HG03159 (cell line): ENCODE results near the gene R3HDM1.
A peak's percentile ranks its signal among the peaks of the same experiment; 100 is the strongest.
"Not testable (repeated sequence)": the region's sequence is repeated elsewhere in the genome, so short reads cannot be mapped to it uniquely, and the experiment has no call there.

Experiments
- ATAC-seq: cut with Tn5 transposase; IDR thresholded peaks from one replicate; pipeline ENCODE4 v1.9.1; 2021; ENCODE audit warnings: mild to moderate bottlenecking, moderate library complexity; ENCODE audit not compliant: unreplicated experiment

Gene R3HDM1

DNA sequence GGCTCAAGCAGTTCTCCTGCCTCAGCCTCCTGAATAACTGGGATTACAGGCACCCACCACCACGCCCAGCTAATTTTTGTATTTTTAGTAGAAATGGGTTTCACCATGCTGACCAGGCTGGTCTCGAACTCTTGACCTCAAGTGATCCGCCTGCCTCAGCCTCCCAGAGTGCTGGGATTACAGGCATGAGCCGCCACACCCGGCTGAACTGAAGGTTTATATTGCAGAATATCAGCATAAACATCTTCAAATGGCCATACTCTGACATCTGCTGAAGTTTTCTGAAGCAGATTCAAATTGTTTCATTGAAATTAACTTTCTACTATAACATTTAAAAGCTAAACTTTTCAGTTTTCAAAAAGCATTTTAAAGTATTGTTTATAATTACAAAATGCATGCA lies 172.8 kb downstream of the R3HDM1 start:
- ATAC-seq = not testable (repeated sequence)

DNA sequence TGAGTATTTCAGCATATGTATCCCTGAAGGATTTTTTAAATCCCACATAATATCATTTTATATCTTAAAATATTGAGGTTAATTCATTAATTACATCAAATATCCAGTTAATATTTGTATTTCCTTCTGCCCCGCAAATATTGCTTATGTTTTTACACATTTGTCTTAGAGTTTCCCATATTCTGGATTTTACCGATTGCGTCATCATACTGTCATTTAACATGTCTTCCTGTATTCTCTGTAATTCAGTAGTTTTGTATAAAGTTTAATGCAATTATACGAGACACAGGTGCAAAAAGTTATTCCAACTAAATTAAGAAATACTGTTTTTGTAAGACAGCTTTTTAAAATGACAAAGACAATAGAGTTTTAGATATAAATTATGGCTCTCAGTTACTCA lies 176.9 kb downstream of the R3HDM1 start:
- ATAC-seq = no peak

DNA sequence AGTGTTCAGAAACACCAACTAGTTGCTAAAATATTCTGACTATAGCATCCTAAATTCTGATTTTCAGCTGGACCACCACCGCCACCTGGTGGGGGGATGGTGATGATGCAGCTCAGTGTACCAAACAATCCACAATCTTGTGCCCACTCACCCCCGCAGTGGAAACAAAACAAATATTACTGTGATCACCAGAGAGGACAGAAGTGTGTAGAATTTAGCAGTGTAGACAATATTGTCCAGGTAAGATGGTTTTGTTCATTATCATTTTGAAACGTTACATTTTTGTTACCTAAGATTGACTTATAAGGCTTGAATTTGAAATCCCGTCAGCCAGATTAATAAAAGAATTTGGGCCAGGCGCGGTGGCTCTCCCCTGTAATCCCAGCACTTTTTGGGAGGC lies 178.7 kb downstream of the R3HDM1 start:
- peak; percentile 52 for ATAC-seq

DNA sequence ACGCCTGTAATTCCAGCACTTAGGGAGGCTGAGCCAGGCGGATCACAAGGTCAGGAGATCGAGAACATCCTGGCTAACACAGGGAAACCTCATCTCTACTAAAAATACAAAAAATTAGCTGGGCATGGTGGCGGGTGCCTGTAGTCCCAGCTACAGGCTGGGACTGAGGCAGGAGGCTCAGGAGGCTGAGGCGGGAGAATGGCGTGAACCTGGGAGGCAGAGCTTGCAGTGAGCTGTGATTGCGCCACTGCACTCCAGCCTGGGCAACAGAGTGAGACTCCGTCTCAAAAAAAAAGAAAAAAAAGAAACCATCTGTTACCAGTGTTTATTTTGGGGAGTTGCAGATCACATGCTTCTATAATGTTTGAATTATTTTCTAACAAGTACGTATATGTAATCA lies 183.8 kb downstream of the R3HDM1 start:
- ATAC-seq = not testable (repeated sequence)

DNA sequence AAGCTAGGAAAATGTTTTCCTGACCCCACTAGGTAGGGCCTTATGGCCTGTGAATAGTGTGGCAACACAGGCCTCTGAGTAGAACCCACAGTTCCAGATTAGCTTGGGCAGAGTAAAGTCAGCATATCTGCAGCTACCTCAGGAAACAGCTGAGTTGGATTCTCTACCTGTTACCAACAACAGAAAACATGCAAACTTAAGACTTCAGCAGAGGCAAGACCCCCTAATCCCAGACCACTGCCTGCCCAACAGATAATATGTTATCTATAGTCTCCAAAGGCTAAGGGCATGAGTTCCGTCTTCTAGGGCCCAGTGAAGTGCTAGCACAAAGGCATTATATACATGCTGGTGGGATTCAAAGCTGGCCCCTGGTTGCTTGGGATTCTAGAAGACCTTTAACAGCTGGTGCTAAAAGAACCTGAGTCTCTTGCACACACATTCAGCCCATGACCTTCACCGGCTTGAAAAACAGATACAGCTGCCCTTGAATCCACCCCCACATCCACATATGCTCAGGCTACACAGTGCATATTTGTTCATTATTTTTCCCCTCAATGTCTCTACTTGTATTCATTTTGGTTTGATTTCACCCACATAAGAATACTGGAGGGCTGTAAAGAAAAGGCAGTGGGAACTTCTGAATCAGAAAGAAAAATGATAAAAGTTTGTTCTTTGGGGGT lies 196.9 kb downstream of the R3HDM1 start:
- ATAC-seq = no peak

DNA sequence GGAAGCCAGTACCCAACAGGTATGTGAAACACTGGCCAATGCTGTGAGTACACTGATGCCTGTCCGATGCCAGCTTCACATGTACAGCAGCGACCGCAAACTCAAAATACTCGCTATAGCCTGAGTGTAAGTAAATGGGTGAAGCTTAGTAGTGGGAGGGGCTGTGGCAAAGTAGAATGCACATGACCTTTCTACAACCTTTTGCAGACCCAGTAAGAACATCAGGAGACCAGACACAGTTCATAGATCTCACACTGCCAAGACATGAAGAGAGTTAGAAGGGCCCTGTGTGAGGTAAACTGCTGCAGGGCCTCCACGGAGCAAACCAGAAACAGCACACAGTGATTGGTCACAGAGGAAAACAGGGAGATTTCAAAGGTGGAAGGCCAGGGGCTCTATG lies 201.3 kb downstream of the R3HDM1 start:
- no peak for ATAC-seq

DNA sequence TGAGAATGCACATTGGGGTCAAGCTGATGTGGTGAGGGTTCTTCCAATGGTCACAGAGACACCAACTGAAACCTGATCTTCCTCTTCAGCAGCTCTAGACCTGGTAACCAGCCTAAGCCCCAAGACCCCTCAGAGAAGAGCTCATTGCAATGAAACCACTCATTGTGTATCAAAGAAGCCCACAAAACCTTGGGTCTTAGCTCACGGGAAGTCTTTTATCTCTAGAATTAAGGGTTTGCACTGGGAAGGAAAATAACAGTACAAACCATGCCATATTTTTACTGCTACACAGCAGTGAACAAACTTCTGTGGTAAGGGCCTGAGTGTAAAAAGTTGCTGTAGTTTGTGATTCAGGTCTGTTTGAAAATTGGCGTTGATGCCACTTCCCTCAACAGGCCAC lies 201.8 kb downstream of the R3HDM1 start:
- ATAC-seq = no peak

DNA sequence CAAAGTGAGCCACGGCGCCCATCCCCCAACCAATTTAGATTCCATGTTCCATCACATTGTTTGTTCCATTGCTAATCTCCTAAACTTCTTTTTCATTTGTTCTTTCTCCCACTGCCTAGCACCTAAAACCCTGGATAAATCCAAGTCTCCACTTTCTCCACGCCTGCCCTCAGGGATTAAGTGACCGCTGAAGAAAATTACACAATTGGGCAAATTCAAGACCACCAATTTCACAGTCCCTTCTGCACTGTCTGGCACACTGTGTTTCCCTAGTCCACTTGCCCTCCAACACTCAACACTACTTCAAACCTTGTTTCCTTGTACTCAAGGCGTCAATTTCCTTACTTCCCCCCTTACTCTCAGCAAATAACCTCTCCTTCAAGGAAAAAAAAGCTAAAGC lies 205.3 kb downstream of the R3HDM1 start:
- no peak for ATAC-seq

DNA sequence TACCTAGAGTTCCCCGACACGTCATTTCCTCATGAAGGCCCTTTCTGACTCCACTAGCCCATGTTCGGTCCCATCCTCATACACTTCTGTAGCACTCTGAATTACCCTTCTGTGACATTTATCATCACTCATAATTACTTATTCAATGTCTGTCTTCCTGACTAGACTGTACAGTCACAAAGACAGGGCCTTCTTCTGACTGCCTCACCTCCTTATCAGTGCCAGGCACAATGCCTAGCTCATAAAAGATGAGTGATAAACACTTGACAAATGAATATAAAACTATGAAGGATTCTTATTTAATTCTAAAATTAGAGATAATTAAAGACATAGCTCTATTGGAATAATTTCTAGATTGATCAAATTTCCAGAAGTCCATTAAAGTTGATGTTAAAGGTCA lies 208.9 kb downstream of the R3HDM1 start:
- ATAC-seq = no peak

DNA sequence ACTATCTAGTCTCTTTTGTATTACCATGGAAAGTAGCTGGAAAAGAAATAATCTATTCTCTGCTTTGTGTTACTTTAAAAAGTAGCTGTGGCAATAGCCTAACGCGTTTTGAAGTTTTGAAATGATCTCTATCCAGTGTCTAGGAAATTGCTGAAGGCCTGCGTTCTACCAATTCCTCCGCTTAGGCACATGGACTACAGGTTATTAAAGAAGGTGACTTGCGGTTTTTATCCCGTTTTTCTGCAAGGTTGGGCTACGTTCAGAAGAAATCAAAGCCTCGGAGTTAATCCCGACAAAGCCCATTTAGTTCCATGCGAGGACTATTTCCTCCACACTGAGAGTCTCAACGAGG lies 209.7 kb downstream of the R3HDM1 start:
- no peak for ATAC-seq

DNA sequence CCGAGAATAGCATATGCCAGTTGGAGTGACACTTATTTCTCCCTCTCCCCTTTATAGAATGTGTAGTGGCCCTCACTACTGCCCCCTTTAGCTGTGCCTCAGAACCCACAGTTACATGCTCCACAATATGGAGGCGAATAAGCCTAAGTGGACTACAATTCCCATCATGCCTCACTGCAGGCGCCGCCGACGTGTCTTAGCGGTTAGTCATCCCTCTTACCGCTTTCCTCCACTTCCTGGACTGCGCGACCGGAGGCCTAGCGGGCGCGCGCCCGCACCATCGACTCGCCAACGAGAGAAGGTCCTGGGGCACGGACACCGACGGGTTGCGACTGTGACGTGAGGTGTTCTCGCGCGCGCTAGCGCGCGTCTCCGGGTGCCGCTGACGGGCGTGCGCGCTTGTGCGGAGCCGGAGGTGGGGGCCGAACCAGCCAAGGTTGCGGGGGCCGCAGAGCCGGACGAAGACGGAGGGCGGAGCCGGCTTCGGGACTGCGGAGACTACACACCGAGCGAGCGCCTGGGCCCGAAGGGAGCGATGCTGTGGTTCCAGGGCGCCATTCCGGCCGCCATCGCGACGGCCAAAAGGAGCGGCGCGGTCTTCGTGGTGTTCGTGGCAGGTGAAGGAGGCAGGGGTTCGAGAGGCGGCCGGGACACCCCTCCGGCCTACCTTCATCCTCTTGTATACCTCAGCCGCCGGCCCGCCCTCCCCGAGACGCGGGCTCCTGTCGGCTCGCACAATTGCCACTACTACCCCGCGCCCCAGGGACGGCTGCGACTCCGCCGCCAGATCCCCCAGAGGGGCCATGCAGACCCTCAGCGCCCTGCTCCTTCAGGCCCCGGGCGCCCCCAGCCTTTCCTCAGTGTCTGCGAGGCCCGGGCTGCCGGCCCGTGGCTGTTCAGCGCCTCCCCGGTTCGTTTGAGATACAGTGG lies 210.4 kb downstream of the R3HDM1 start, which contains the start of gene UBXN4:
UBXN4 (plus strand) TSS at position 461 of the 930 bp plus-strand sequence; CDS start at position 536, 75 bp downstream.
- peak; percentile 89 for ATAC-seq

DNA sequence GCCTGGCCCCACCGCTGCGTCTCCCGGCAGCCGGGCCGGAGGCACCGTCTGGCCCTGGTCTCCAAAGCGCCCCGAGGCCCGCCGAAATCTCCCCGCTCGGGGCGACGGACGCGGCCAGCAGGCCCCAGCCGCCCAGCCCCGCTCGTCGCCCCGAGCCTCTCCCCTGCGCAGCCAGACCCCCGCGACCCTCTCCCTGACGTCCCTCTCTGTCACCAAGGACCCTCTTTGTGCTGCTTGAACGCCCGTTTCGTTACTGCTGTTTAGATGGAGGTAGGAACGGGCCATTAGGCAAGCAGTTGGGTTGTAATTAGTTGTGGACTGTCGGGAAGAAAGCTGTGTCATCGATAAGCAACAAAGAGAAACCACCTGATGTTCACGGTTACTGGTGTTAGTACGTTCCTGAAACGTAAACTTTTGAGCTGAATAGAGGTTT lies 211.1 kb downstream of the R3HDM1 start:
- peak; percentile 24 for ATAC-seq

DNA sequence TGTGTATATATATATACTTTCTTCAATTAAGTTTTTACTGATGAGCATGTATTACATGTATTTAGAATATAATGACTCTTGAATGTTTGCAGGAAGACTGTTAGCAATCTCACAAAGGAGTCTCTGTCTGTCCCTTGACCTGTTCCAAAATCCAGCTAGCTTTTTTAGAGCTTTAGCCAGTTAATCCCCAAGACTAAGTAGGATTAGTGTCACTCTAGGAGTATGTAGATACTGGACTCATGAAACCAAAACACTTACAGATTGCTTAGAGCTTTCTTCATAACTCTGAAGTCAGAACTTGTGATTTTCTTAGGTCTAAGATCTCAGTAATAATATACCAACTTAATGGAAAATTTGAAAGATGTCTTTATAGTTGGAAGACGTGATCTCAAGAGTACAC lies 212.6 kb downstream of the R3HDM1 start:
- ATAC-seq = no peak

DNA sequence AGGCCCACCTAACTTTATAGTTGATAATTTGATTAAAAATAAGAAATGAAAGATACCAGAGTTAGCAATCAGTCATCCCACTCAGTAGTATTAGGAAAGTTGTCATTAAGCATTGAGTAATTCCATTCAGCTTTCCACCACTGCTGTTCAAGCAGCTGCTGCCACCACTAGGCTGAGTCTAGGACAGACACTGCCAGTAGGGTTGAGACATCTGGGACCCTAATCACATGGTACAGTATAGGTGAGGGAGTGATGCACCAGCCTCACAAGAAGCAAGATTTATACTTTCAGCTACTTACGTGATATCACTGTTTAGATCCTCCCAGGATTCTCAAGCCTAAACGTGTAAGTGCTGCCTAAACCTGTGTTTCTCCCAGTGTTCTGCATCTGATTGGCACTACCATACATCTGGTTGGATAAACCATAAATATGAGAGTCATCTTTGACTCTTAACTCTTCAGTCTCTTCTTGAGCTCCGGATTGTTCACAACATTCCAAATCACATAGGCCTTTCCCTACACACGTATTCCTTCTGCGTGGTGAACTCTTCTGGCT lies 213.6 kb downstream of the R3HDM1 start:
- ATAC-seq = no peak

DNA sequence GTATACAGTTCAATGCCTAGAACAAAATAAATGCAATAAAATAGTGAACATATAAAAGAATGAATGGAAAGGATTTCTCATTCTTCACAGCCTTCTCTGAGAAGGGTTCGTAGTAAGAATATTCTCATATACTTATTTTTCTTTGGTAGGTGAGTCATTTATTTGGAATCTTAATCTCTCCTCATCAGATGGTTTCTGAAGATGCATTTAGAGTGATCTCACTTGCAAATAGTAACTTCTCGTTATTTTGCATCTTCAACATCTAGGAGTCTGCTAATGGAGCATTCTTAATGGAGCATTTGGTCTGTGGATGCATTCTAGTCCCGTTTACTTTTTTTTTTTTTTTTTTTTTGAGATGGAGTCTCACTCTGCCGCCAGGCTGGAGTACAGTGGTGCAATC lies 214.3 kb downstream of the R3HDM1 start:
- no peak for ATAC-seq

DNA sequence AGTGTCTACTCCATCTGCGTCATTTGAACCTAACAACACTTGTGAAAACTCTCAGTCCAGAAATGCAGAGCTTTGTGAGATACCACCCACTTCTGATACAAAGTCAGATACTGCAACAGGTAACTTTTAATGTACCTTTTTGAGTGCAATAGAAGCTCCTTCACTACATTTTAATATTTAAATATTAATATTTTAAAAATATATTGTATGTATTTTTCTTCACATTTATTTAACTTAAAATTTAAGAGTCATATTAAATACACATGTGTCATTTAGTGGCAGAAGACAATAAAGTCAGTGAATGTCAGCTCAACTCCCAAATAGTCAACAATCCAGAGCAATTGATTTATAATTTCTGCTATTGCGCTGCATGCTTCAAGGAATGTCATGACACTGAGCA lies 224.3 kb downstream of the R3HDM1 start:
- no peak for ATAC-seq

DNA sequence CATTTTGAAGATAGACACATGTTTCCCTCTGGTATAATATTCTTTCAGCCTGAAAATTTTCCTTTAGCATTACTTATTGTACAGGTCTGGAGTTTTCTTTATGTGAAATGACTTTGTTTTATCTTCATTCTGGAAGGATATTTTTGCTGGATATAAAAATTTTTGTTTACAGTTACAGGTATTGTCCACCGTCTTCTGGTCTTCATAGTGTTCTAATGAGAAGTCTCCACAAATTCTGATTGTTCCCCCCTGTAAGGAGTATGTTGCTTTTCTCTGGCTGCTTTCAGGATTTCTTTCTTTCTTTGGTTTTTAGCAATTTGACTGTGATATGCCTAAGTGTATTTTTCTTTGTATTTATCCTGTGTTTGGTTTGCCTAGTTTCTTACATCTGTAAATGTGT lies 225.4 kb downstream of the R3HDM1 start:
- no peak for ATAC-seq

DNA sequence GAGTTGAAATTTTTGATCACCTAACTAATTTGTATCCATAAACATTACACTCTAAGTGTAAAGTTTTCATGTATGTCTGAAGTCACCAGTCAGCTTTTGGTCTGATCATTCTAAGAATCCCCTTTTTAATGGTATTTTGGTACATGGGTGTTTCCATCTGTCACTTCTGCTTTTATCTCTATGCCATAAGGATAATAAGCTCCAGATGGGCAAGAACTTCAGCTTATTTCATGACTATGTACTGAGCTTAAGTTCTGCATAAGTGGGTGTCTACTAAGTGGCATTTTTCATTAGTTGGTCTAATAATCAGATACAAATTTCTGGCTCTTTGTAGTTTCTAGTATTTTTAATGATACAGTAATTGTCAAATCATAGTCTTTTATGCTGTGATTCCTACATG lies 230.7 kb downstream of the R3HDM1 start:
- ATAC-seq = no peak

DNA sequence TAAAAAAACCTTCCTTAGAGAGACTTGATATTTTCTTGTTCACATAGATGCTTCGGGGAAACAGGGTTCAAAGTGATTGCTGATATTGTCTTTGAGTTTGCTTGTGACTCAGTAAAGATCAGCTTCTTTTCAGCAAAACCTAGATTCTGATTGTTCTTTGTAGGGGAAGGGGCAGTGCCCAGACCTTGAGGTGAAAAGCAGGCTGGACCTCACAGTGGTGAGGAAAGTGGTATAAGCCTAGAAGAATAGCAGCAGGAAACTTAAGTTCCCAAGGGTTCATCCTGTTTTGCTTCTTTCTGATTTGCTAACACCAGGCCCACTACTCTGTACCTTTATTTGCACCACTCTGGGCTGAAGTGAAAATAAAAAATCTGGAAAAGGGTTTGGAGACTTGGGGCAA lies 231.2 kb downstream of the R3HDM1 start:
- ATAC-seq = no peak

DNA sequence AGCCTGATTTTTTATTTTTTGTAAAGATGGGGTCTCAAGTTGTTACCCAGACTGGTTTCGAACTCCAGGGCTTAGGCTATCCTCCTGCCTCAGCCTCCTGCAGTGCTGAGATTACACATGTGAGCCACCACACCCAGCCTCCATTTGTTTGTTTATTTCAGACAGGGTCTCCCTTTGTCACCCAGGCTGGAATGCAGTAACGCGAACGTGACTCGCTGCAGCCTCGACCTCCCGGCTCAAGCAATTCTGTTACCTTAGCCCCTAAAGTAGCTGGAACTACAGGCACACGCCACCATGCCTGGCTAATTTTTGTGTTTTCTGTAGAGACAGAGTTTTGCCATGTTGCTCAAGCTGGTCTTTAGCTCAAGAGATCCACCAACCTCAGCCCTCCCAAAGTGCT lies 237.6 kb downstream of the R3HDM1 start:
- ATAC-seq = no peak

DNA sequence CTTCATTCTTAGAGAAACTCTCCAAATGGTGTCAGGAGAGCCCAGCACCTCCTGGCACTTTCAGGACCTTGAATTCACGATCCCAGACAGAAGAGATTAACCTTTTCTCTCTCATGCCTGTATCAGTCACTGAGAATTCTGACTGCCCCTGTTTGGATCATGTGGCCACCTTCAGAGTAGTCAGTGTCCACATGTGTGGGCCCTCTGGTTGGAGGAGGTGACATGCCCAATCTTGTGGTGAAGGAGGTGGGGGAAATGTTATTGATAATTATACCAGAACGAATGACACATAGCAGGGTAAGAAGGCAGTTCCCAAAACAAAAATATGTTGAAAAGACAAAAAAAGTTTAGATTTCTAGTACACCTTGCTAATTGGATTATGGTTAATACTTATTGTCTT lies 242.0 kb downstream of the R3HDM1 start:
- ATAC-seq = no peak

DNA sequence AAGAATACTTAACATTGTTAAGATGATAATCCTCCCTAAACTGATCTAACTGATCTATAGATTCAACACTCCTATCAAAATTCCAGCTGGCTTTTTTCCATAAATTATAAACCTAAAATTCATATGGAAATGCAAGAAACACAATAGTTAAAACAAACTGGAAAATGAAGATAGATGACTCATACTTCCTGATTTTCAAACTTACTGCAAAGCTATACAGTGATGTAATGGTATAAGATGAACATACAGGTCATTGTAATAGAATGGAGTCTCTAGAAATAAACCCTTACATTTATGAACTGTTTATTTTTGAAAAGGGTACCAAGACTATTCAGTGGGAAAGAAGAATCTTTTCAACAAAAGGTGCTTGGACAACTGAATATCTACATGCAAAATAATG lies 242.6 kb downstream of the R3HDM1 start:
- no peak for ATAC-seq
